ENCODE data around the gene ESRP2.

Gene ESRP2

GRCh38 chr16:68242926-68243858 lies 7.3 kb upstream of the ESRP2 start:
- in situ Hi-C loops (cut with MboI; ENCODE audit: low sequenced_read_pairs): no loop called here

- in situ Hi-C loops (cut with MboI; ENCODE audit: low sequenced_read_pairs): no loop called here
Observed at GRCh38 chr16:68242085-68242484, 6.2 kb upstream of the ESRP2 start.

- in situ Hi-C loops (cut with MboI; ENCODE audit: low sequenced_read_pairs): no loop called here
Observed at GRCh38 chr16:68238029-68238345, 2.1 kb upstream of the ESRP2 start.

- in situ Hi-C loops (cut with MboI; ENCODE audit: low sequenced_read_pairs): no loop called here
Observed at GRCh38 chr16:68237243-68238028, 1.5 kb upstream of the ESRP2 start.

- in situ Hi-C loops (cut with MboI; ENCODE audit: low sequenced_read_pairs): no loop called here
Observed at GRCh38 chr16:68236826-68237242, 907 bp upstream of the ESRP2 start.

GRCh38 chr16:68236137-68236825 lies 354 bp upstream of the ESRP2 start:
- in situ Hi-C loops (cut with MboI; ENCODE audit: low sequenced_read_pairs): no loop called here

- in situ Hi-C loops (cut with MboI; ENCODE audit: low sequenced_read_pairs): no loop called here
Observed at GRCh38 chr16:68235108-68235886, 630 bp downstream of the ESRP2 start.

- in situ Hi-C loops (cut with MboI; ENCODE audit: low sequenced_read_pairs): no loop called here
Observed at GRCh38 chr16:68234188-68235107, 1.5 kb downstream of the ESRP2 start.

GRCh38 chr16:68233835-68234187 lies 2.1 kb downstream of the ESRP2 start:
- in situ Hi-C loops (cut with MboI; ENCODE audit: low sequenced_read_pairs): no loop called here

GRCh38 chr16:68233085-68233834 lies 2.7 kb downstream of the ESRP2 start:
- in situ Hi-C loops (cut with MboI; ENCODE audit: low sequenced_read_pairs): no loop called here

GRCh38 chr16:68232335-68232734 lies 3.6 kb downstream of the ESRP2 start:
- in situ Hi-C loops (cut with MboI; ENCODE audit: low sequenced_read_pairs): no loop called here

GRCh38 chr16:68231384-68232136 lies 4.4 kb downstream of the ESRP2 start:
- in situ Hi-C loops (cut with MboI; ENCODE audit: low sequenced_read_pairs): no loop called here

- in situ Hi-C loops (cut with MboI; ENCODE audit: low sequenced_read_pairs): no loop called here
Observed at GRCh38 chr16:68230956-68231355, 5.0 kb downstream of the ESRP2 start.

GRCh38 chr16:68230176-68230571 lies 5.8 kb downstream of the ESRP2 start:
- in situ Hi-C loops (cut with MboI; ENCODE audit: low sequenced_read_pairs): no loop called here

- in situ Hi-C loops (cut with MboI; ENCODE audit: low sequenced_read_pairs): no loop called here
Observed at GRCh38 chr16:68229431-68230175, 6.3 kb downstream of the ESRP2 start.

GRCh38 chr16:68228652-68229051 lies 7.3 kb downstream of the ESRP2 start:
- in situ Hi-C loops (cut with MboI; ENCODE audit: low sequenced_read_pairs): no loop called here

- in situ Hi-C loops (cut with MboI; ENCODE audit: low sequenced_read_pairs): no loop called here
Observed at GRCh38 chr16:68227850-68228553, 7.9 kb downstream of the ESRP2 start.

Data from HL-60/S4 (cell line).